Endothelial cell of umbilical vein (primary cell): ENCODE measurements around the gene KCTD5.
"Not testable (repeated sequence)": the region's sequence is repeated elsewhere in the genome, so short reads cannot be mapped to it uniquely, and the experiment has no call there.

Source experiments
- JUN ChIP-seq: IDR thresholded peaks from 2 replicates; pipeline ENCODE4 v1.6.1; 2011; ENCODE audit warnings: borderline replicate concordance, low read depth; ENCODE audit not compliant: insufficient read length, insufficient read depth
- POLR2A ChIP-seq: IDR thresholded peaks from 2 replicates; pipeline ENCODE4 v1.6.1; 2012; ENCODE audit warnings: low read depth, mild to moderate bottlenecking, control low read depth, low read length
- TF ChIP-seq, protein P1 (sequence below), 2 donors: IDR thresholded peaks; 1 replicate in 1 of 2; 2 replicates in 1 of 2; pipeline ENCODE4 v1.5.1; 2011; ENCODE audit warnings: low read length in 2 of 2, mild to moderate bottlenecking in 2 of 2, moderate library complexity in 2 of 2, control low read depth in 1 of 2, inconsistent platforms in 1 of 2, low read depth in 1 of 2; ENCODE audit not compliant: insufficient read depth in 1 of 2; ENCODE audit errors: extremely low read depth in 1 of 2

DNA sequence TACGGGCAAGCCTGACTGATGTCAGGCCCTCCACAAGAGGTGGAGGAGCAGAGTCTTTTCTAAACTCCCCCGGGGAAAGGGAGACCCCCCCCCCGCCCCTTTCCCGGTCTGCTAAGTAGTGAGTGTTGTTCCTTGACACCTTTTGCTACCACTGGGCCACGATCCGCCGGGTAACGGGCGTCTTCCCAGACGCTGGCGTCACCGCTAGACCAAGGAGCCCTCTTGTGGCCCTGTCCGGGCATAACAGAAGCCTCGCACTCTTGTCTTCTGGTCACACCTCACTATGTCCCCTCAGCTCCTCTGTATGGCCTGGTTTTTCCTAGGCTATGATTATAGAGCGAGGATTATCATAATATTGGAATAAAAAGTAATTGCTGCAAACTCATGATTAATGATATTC, 12.3 kb upstream of the KCTD5 start:
- TF ChIP-seq, protein P1, sequence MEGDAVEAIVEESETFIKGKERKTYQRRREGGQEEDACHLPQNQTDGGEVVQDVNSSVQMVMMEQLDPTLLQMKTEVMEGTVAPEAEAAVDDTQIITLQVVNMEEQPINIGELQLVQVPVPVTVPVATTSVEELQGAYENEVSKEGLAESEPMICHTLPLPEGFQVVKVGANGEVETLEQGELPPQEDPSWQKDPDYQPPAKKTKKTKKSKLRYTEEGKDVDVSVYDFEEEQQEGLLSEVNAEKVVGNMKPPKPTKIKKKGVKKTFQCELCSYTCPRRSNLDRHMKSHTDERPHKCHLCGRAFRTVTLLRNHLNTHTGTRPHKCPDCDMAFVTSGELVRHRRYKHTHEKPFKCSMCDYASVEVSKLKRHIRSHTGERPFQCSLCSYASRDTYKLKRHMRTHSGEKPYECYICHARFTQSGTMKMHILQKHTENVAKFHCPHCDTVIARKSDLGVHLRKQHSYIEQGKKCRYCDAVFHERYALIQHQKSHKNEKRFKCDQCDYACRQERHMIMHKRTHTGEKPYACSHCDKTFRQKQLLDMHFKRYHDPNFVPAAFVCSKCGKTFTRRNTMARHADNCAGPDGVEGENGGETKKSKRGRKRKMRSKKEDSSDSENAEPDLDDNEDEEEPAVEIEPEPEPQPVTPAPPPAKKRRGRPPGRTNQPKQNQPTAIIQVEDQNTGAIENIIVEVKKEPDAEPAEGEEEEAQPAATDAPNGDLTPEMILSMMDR (IDR thresholded peaks at IDR 0.05; ENCODE audit: extremely low read depth in 1 of 2, insufficient read depth in 1 of 2, low read depth in 1 of 2, low read length in 2 of 2): peak; percentile 47 to 72
- not testable (repeated sequence) for TF ChIP-seq POLR2A, JUN
